Kidney tubule cell (primary cell): ENCODE results near the gene MRTFA.
"Not testable (repeated sequence)": the region's sequence is repeated elsewhere in the genome, so short reads cannot be mapped to it uniquely, and the experiment has no call there.

Experiments used
- DNase-seq: peaks from one replicate; pipeline ENCODE4 v3.0.0-alpha.2; 2018; ENCODE audit warnings: low spot score

Gene MRTFA

GRCh38 chr22:40595497-40596234 is 40.9 kb downstream of the MRTFA start:
- DNase-seq, result no peak

GRCh38 chr22:40594924-40595323 is 41.6 kb downstream of the MRTFA start:
- peak; percentile 74 for DNase-seq

DNA sequence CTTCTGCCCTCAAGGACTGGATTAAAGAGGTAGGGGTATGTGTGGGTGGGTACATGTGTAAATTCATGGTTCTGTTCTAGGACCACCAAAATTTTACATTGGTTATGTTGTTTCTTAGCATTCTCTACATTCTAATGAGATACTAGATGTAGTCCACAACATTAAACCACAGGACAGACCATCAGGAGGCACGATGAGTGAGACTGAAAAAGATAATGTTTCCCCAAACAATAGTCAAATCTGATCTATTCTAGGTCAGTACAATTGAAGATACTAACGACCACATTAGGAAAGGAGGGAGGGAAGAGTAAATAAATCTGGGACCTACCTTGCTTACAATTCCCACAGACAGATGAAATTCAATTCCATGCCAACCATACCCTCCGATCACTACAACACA is 42.2 kb downstream of the MRTFA start:
- DNase-seq, result no peak

- no peak for DNase-seq
Observed at GRCh38 chr22:40593460-40594273, 42.9 kb downstream of the MRTFA start.

- DNase-seq, result no peak
Observed at GRCh38 chr22:40592352-40593113, 44.0 kb downstream of the MRTFA start.

DNA sequence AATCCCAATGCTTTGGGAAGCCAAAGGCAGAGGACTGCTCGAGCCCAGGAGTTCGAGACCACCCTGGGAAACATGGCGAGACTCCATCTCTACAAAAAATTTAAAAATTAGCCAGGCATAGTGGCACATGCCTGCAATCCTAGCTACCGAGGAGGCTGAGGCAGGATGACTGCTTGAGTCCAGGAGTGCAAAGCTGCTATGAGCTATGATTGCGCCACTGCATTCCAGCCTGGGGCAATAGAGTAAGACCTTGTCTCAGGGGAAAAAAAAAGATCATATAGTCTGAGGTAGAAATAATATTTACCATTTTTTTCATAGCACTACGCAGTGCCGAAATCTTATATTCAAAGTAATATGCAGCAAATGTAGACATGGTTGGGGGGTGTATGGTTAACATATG is 47.8 kb downstream of the MRTFA start:
- no peak for DNase-seq

GRCh38 chr22:40586781-40587180 is 49.7 kb downstream of the MRTFA start:
- no peak for DNase-seq

DNA sequence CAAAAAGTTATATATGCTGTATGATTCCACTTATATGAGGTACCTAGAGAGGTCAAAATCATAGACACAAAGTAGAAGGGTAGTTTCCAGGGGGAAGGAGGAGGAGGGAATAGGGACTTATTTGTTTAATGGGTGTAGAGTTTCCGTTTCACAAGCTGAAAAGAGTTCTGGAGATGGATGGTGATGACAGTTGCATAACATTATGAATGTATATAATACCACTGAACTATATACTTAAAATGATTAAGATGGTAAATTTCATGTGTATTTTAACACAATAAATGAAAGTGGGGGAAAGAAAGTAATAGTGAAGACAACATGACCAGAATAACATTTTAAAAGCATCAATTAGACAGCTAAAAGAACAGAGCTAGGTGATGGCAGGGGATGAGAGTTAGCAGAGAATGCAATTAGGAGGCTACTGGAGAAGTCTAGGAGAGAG is 51.2 kb downstream of the MRTFA start:
- no peak for DNase-seq

GRCh38 chr22:40584766-40585165 is 51.8 kb downstream of the MRTFA start:
- not testable (repeated sequence) for DNase-seq

DNA sequence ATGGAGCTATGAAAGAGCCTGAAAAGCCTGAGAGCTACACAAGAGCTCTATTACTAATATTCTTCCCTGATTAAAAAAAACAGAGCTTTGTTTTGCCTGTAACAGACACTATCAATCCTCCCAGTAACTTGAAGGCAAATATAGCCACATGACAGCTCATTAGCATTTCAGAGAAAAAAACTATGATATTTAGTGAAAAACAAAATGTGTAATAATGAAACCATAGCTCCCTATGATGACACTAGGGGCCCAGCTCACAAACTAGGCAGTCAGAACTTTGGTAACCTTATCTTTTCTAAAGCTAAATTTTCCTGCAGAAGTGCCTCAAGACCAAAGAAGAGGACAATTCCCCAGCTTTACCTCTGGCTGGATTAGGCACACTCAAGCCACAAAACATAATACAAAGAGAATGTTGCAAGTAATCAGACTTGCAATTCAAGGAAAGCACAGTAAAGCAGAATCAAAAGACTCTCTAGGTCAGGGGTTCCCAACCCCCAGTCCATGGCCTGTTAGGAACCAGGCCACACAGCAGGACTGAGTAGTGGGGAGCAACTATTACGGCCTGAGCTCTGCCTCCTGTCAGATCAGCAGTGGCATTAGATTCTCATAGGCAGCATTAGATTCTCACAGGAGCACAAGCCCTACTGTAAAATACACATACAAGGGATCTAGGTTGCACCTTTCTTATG is 53.3 kb downstream of the MRTFA start:
- no peak for DNase-seq

DNA sequence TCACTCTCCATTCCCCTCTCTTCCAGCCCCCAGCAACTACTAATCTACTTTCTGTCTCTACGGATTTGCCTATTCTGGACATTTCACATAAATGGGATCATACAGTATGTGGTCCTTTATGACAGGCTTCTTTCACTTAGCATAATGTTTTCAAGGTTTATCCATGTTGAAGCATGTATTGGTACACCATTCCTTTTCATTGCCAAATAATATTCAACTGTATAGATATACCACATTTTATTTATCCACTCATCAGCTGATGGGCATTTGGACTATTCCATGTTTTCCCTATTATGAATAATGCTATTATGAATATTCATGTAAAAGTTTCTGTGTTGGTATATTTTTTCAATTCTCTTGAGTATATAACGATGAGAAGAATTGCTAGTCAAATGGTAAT is 54.5 kb downstream of the MRTFA start:
- no peak for DNase-seq

DNA sequence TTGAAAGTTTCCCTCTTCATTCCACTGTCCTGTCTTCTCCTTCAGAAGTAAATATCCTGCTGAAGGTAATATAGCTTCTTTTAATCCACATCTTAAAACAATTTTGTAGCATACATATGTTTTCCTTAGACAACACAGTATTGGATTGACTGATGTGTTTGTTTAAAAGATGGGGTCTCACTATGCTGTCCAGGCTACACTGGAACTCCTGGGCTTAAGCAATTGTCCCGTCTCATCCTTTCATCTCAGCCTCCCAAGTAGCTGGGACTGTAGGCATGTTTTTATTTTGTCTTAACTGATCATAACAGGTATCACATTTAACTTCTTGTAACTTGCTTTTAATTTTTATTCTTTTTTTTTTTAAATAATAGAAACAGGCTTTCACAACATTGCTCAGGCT is 55.9 kb downstream of the MRTFA start:
- DNase-seq, result no peak

DNA sequence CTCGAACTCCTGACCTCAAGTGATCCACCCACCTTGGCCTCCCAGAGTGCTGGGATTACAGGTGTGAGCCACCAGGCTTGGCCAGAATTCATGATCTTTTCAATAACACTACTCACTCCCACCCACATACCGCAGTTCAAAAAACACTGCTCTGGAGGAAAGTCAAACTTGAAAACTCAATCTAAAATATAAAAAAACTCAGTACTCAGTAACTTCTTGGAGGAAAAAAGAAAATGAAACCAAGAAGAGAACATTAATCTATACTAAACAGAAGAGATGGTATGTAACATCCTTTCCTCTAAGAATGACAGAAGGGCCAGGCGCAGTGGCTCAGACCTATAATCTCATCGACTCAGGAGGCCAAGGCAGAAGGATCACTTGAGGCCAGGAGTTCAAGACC is 58.3 kb downstream of the MRTFA start:
- no peak for DNase-seq

DNA sequence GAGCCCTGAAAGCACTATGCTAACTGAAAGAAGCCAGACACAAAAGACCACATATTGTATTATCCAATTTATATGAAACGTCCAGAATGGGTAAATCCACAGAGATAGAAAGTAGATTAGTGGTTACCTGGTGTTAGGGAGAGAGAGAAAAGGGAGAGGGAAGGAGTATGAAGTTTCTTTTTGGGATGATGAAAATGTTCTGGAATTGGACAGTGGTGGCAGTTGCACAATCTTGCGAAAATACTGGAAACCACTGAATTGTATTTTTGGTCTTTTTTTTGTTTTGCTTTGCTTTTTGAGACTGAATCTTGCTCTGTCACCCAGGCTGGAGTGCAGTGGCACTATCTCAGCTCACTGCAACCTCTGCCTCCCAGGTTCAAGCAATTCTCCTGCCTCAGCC is 63.5 kb downstream of the MRTFA start:
- no peak for DNase-seq

DNA sequence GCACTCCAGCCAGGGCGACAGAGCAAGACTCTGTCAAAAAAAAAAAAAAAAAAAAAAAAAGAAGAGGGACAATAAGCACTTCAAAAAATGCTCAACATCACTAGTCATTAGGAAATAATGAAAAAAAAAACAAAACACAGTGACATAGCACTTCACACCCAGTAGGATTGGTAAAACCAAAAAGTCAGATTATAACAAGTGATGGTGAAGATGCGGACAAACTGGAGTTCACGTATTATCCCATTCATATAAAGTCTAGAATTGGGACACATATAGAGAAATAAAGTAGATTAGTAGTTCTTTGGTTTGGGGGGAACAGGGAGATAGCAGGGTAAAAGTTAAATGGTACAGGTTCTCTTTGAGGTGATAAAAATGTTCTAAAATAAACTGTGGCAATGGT is 64.6 kb downstream of the MRTFA start:
- DNase-seq, result no peak

- no peak for DNase-seq
Observed at GRCh38 chr22:40567626-40568328, 68.7 kb downstream of the MRTFA start.

- DNase-seq, result peak; percentile 69
Observed at GRCh38 chr22:40567106-40567505, 69.4 kb downstream of the MRTFA start.

DNA sequence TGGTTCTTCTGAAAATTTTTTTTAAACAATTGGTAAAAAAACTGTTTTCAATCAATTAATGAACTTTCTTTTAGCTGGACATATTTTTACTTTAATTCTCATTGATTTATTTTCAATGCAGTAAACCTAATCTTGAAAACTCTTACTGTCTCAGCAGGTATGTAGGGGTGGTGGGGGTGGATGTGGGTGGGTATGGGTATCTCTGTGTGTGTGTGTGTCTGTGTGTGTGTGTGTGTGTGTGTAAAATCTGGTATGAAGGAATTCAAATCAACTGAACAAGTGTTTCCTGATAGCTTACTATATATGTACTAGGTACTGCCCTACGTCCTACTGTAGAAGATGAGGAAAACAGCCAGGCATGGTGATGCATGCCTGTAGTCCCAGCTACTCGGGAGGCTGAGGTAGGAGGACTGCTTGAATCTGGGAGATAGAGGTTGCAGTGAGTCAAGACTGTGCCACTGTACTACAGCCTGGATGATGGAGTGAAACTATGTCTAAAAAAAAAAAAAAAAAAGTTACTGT is 75.5 kb downstream of the MRTFA start:
- no peak for DNase-seq

DNA sequence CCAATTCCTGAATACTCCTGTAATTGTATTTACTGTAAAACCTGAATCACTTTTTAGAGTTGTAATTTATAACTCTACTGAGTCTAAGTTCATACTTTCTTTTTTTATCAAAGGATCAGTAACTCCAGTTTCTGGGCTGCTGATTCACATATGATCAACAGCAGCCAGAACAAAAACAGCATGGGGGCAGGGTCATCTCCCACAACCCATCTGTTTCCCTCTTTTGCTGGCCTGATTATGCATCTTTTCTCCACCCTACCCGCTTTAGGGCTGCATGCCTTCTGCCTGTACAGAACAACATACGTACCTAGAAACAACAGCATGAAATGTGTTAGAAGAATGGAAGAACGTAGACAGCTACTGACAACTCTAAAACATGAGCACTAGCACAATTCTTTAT is 76.0 kb downstream of the MRTFA start:
- DNase-seq, result no peak

- DNase-seq, result no peak
Observed at GRCh38 chr22:40557972-40558371, 78.5 kb downstream of the MRTFA start.

- DNase-seq, result no peak
Observed at GRCh38 chr22:40556641-40557040, 79.9 kb downstream of the MRTFA start.
